Stimulated activated CD8-positive, alpha-beta memory T cell treated with anti-CD3 and anti-CD28 coated beads, Interleukin-15, amount 100 ng/mL, for 1 hour (primary cell): ENCODE results near the gene RABL6.

Source experiments
- DNase-seq: peaks from one replicate; pipeline ENCODE4 v3.0.0-alpha.2; 2020; ENCODE audit warnings: low read depth

RABL6 gene

GRCh38 chr9:136846376-136847087 is 38.8 kb downstream of the RABL6 start:
- DNase-seq, result no peak

- DNase-seq, result no peak
Measured at GRCh38 chr9:136847088-136847825, 39.5 kb downstream of the RABL6 start.

GRCh38 chr9:136847826-136848392 is 40.2 kb downstream of the RABL6 start:
- DNase-seq, result peak; percentile 30

- DNase-seq, result no peak
Measured at GRCh38 chr9:136848393-136849037, 40.8 kb downstream of the RABL6 start.

GRCh38 chr9:136849038-136849959 is 41.6 kb downstream of the RABL6 start, which contains the start of gene PHPT1:
TSS of gene PHPT1 (plus strand) at chr9:136849409. CDS start at chr9:136849431, 22 bp downstream.
- peak; percentile 87 for DNase-seq

GRCh38 chr9:136849960-136850865 is 42.5 kb downstream of the RABL6 start:
- no peak for DNase-seq

- DNase-seq, result no peak
Measured at GRCh38 chr9:136850866-136851775, 43.4 kb downstream of the RABL6 start.

- DNase-seq, result no peak
Measured at GRCh38 chr9:136851941-136852663, 44.4 kb downstream of the RABL6 start, which contains the start of gene MAMDC4. TSS of gene MAMDC4 (plus strand) at chr9:136852346. CDS start at chr9:136852417, 71 bp downstream.

- DNase-seq, result no peak
Measured at GRCh38 chr9:136852664-136853595, 45.2 kb downstream of the RABL6 start.

- no peak for DNase-seq
Measured at GRCh38 chr9:136853596-136854112, 45.9 kb downstream of the RABL6 start.

- DNase-seq, result no peak
Measured at GRCh38 chr9:136854113-136854841, 46.5 kb downstream of the RABL6 start.

GRCh38 chr9:136854842-136855460 is 47.2 kb downstream of the RABL6 start:
- no peak for DNase-seq

- DNase-seq, result no peak
Measured at GRCh38 chr9:136855461-136856078, 47.8 kb downstream of the RABL6 start.

GRCh38 chr9:136856079-136856476 is 48.3 kb downstream of the RABL6 start:
- no peak for DNase-seq

GRCh38 chr9:136856541-136857141 is 48.9 kb downstream of the RABL6 start:
- DNase-seq, result no peak
